HCT116 (cell line): ENCODE results near the gene PSRC1. TPM values are rescaled to one million over a fixed set of nuclear protein-coding genes. Genes with fewer than 3 reads are reported as not detected.

ENCODE experiments used
- ATAC-seq: fragments of 200-7000 bp; cut with Tn5 transposase; 2 replicates; pipeline ENCODE4 v1.9.1; 2020; ENCODE audit warnings: mild to moderate bottlenecking, moderate library complexity
- BruUV-seq: library from RNA; stranded (reverse); fragments of 400-500 nt; replicated peaks from 2 replicates; lab custom pipeline; 2021; lab: Mats Ljungman, UMichigan
- CTCF ChIA-PET: fragments of 300-600 bp; sonication (Branson Sonifier 250); formaldehyde crosslinking; loops from one replicate; lab custom pipeline; 2021; ENCODE audit warnings: antibody characterized with exemption; lab: Charles Lee
- POLR2A ChIA-PET: fragments of 300-600, 350-600 bp; sonication (Branson Sonifier 250); formaldehyde crosslinking; loops from one replicate; lab custom pipeline; 2021; ENCODE audit warnings: antibody characterized with exemption; lab: Charles Lee
- RAD21 ChIA-PET, 2 experiments: fragments of 300-600 bp; sonication (Branson Sonifier 250); formaldehyde crosslinking; loops; one replicate each; lab custom pipeline; 2023; ENCODE audit warnings: low total read pairs in 2 of 2; ENCODE audit not compliant: uncharacterized antibody in 2 of 2, unreplicated experiment in 2 of 2, low non-redundant PET in 1 of 2; lab: Charles Lee
- DNase-seq: peaks from one replicate; pipeline ENCODE4 v3.0.0-alpha.2; 2010; ENCODE audit warnings: low read depth, low spot score
- H2AFZ ChIP-seq: fragments of 200-600 bp; shearing (Covaris generic), sonication (generic); 2 replicates; pipeline ENCODE4 v1.6.1; 2017; ENCODE audit warnings: low read depth, mixed run types, mixed read lengths, antibody characterized with exemption, low read length; ENCODE audit not compliant: poor library complexity, severe bottlenecking
- H3K27ac ChIP-seq: 2 replicates; pipeline ENCODE4 v1.5.1; 2012; ENCODE audit warnings: low read depth, low read length
- H3K27me3 ChIP-seq: fragments of 200-600 bp; sonication (generic); 2 replicates; pipeline ENCODE4 v1.6.1; 2016; ENCODE audit warnings: mixed run types, low read length, mixed read lengths; ENCODE audit not compliant: insufficient read depth
- H3K36me3 ChIP-seq, 2 experiments: fragments of 200-500 bp in 1 of 2; fragments of 200-600 bp in 1 of 2; sonication (Bioruptor generic) in 1 of 2; sonication (generic) in 1 of 2; 2 replicates each; pipeline versions ENCODE4 v1.5.1 to v1.6.1; 2014 to 2016; ENCODE audit warnings: low read length in 2 of 2, inconsistent platforms in 1 of 2, mixed read lengths in 1 of 2, mixed run types in 1 of 2; ENCODE audit not compliant: insufficient read depth in 2 of 2, control insufficient read depth in 1 of 2
- H3K4me1 ChIP-seq, 2 experiments: fragments of 200-600 bp in 1 of 2; sonication (generic) in 1 of 2; 2 replicates each; pipeline versions ENCODE4 v1.5.1 to v1.6.1; 2012 to 2017; ENCODE audit warnings: low read length in 2 of 2, inconsistent platforms in 1 of 2, mild to moderate bottlenecking in 1 of 2, mixed read lengths in 1 of 2, mixed run types in 1 of 2, moderate library complexity in 1 of 2; ENCODE audit not compliant: insufficient read depth in 2 of 2, control insufficient read depth in 1 of 2
- H3K4me2 ChIP-seq: fragments of 200-600 bp; sonication (generic); 2 replicates; pipeline ENCODE4 v1.6.1; 2017; ENCODE audit warnings: mixed run types, low read length, mixed read lengths
- H3K4me3 ChIP-seq, 2 experiments: fragments of 200-600 bp in 1 of 2; sonication (generic) in 1 of 2; replicated peaks in 1 of 2; 2 replicates each; pipeline ENCODE4 v1.5.1; 2011 to 2016; ENCODE audit warnings: low read length in 2 of 2, control low read depth in 1 of 2, low read depth in 1 of 2, mild to moderate bottlenecking in 1 of 2, mixed read lengths in 1 of 2, mixed run types in 1 of 2
- H3K79me2 ChIP-seq: fragments of 200-600 bp; sonication (generic); 2 replicates; pipeline ENCODE4 v1.6.1; 2017; ENCODE audit warnings: mild to moderate bottlenecking, mixed run types, low read length, moderate library complexity, mixed read lengths; ENCODE audit not compliant: insufficient read depth
- H3K9ac ChIP-seq: fragments of 200-600 bp; sonication (generic); 2 replicates; pipeline ENCODE4 v1.6.1; 2016; ENCODE audit warnings: low read length, mixed read lengths
- H3K9me2 ChIP-seq: fragments of 200-600 bp; sonication (generic), shearing (Covaris generic); 2 replicates; pipeline ENCODE4 v1.6.1; 2017; ENCODE audit warnings: mixed run types, mild to moderate bottlenecking, moderate library complexity; ENCODE audit not compliant: insufficient read depth
- H3K9me3 ChIP-seq, 2 experiments: fragments of 200-500 bp in 1 of 2; fragments of 200-600 bp in 1 of 2; sonication (Bioruptor generic) in 1 of 2; sonication (generic) in 1 of 2; 2 replicates each; pipeline ENCODE4 v1.6.1; 2014 to 2017; ENCODE audit warnings: low read length in 2 of 2, mixed read lengths in 2 of 2, inconsistent platforms in 1 of 2, low read depth in 1 of 2, mild to moderate bottlenecking in 1 of 2, mixed run types in 1 of 2, moderate library complexity in 1 of 2; ENCODE audit not compliant: control insufficient read depth in 1 of 2, insufficient read depth in 1 of 2
- H4K20me1 ChIP-seq: fragments of 200-600 bp; sonication (generic), shearing (Covaris generic); 2 replicates; pipeline ENCODE4 v1.6.1; 2017; ENCODE audit warnings: mixed run types, mild to moderate bottlenecking, moderate library complexity; ENCODE audit not compliant: insufficient read depth
- CEBPB ChIP-seq: IDR thresholded peaks from 2 replicates; pipeline ENCODE4 v1.6.1; 2012; ENCODE audit warnings: low read depth
- CTCF ChIP-seq, 3 experiments: fragments of 200-600 bp in 1 of 3; sonication (generic) in 1 of 3; IDR thresholded peaks in 2 of 3; conservative IDR thresholded peaks in 1 of 3; 2 replicates each; pipeline ENCODE4 v1.5.1; 2012 to 2017; ENCODE audit warnings: low read depth in 2 of 3, low read length in 2 of 3, antibody characterized with exemption in 1 of 3, borderline replicate concordance in 1 of 3, control low read depth in 1 of 3, mild to moderate bottlenecking in 1 of 3, mixed read lengths in 1 of 3, mixed run types in 1 of 3, moderate library complexity in 1 of 3; ENCODE audit not compliant: insufficient read depth in 1 of 3
- ELF1 ChIP-seq: IDR thresholded peaks from 2 replicates; pipeline ENCODE4 v1.6.1; 2012; ENCODE audit warnings: low read depth, borderline replicate concordance
- EZH2phosphoT487 ChIP-seq: fragments of 200-600 bp; IDR thresholded peaks from 2 replicates; pipeline ENCODE4 v1.6.1; 2018; ENCODE audit warnings: antibody characterized with exemption, borderline replicate concordance
- JUND ChIP-seq: IDR thresholded peaks from 2 replicates; pipeline ENCODE4 v1.6.1; 2012
- MAX ChIP-seq: IDR thresholded peaks from 2 replicates; pipeline ENCODE4 v1.6.1; 2012
- POLR2A ChIP-seq: IDR thresholded peaks from 2 replicates; pipeline ENCODE4 v1.7.0; 2011; ENCODE audit warnings: borderline replicate concordance; ENCODE audit not compliant: insufficient read depth, insufficient read length; ENCODE audit errors: extremely low read depth
- POLR2AphosphoS5 ChIP-seq: IDR thresholded peaks from 2 replicates; pipeline ENCODE4 v1.6.1; 2011; ENCODE audit warnings: mild to moderate bottlenecking, low read depth, low read length, moderate library complexity
- RAD21 ChIP-seq: IDR thresholded peaks from 2 replicates; pipeline ENCODE4 v1.6.1; 2012; ENCODE audit warnings: low read depth, mild to moderate bottlenecking
- REST ChIP-seq: IDR thresholded peaks from 2 replicates; pipeline ENCODE4 v1.6.1; 2012; ENCODE audit warnings: low read depth
- SIN3A ChIP-seq: IDR thresholded peaks from 2 replicates; pipeline ENCODE4 v1.6.1; 2012; ENCODE audit warnings: low read depth
- YY1 ChIP-seq: IDR thresholded peaks from 2 replicates; pipeline ENCODE4 v1.6.1; 2011; ENCODE audit warnings: low read length, low read depth, moderate library complexity, mild to moderate bottlenecking; ENCODE audit not compliant: insufficient replicate concordance; ENCODE audit errors: extremely low read depth
- ZFX ChIP-seq: fragments of 450-650 bp; IDR thresholded peaks from 2 replicates; pipeline ENCODE4 v1.6.1; 2017
- intact Hi-C: fragments of 100-400 bp; cut with micrococcal nuclease; formaldehyde crosslinking; loops from 2 replicates; pipeline ENCODE4 v1.10.0; 2022
- total RNA-seq: library from RNA; stranded (reverse); gene quantifications from one replicate; pipeline ENCODE4 v1.2.1, GENCODE V29; 2021; ENCODE audit not compliant: unreplicated experiment

The PSRC1 gene
- total RNA-seq, 1 experiment from 2014 or later = 44.8 TPM

GRCh38 chr1:109315288-109315687 lies 32.3 kb upstream of the PSRC1 start:
- ChIA-PET RAD21 (no interaction called here), POLR2A (no interaction called here), CTCF (no interaction called here)
- Histone ChIP-seq H3K4me2 (no peak overlapping the region), H3K27me3 (no peaks in the 10 kb centered on the region), H4K20me1 (no peaks in the 10 kb centered on the region), H2AFZ (no peak overlapping the region), H3K27ac (no peak overlapping the region), H3K9me3 (no peaks in the 10 kb centered on the region), H3K4me3 (no peak overlapping the region), H3K9me2 (no peaks in the 10 kb centered on the region), H3K4me1 (no peaks in the 10 kb centered on the region), H3K79me2 (no peaks in the 10 kb centered on the region), H3K9ac (no peak overlapping the region), H3K36me3 (no peaks in the 10 kb centered on the region; a peak in 1 of 4 replicates)
- DNase-seq (no peak), ATAC-seq (no peak)
- intact Hi-C loops = no loop called here
- no TSS peak for BruUV-seq
- no peak for TF ChIP-seq RAD21
- no peak for TF ChIP-seq EZH2phosphoT487
- TF ChIP-seq MAX = no peak
- no peak for TF ChIP-seq JUND
- TF ChIP-seq SIN3A = no peak
- no peak for TF ChIP-seq POLR2AphosphoS5
- no peak for TF ChIP-seq CTCF (IDR thresholded peaks at IDR 0.05 in 2 of 3, conservative IDR thresholded peaks at IDR 0.05 in 1 of 3; ENCODE audit: borderline replicate concordance in 1 of 3, insufficient read depth in 1 of 3, low read depth in 2 of 3, low read length in 2 of 3)

- TF ChIP-seq EZH2phosphoT487 = no peak
- no peak for TF ChIP-seq REST
- TF ChIP-seq YY1 = no peak
- no peak for TF ChIP-seq CEBPB
- TF ChIP-seq ZFX = no peak
- no peak for TF ChIP-seq POLR2A
- no peak for TF ChIP-seq CTCF (IDR thresholded peaks at IDR 0.05 in 2 of 3, conservative IDR thresholded peaks at IDR 0.05 in 1 of 3; ENCODE audit: borderline replicate concordance in 1 of 3, insufficient read depth in 1 of 3, low read depth in 2 of 3, low read length in 2 of 3)
- no peak for TF ChIP-seq ELF1
- TF ChIP-seq SIN3A = no peak
- Histone ChIP-seq H3K9me3 (no peaks in the 10 kb centered on the region), H3K27ac (no peak overlapping the region), H2AFZ (no peak overlapping the region), H3K4me3 (no peak overlapping the region), H3K9me2 (no peaks in the 10 kb centered on the region), H4K20me1 (no peaks in the 10 kb centered on the region), H3K79me2 (no peaks in the 10 kb centered on the region), H3K4me1 (no peaks in the 10 kb centered on the region), H3K27me3 (no peaks in the 10 kb centered on the region), H3K36me3 (no peaks in the 10 kb centered on the region; a peak in 1 of 4 replicates), H3K9ac (no peak overlapping the region), H3K4me2 (no peak overlapping the region)
- POLR2A ChIA-PET = no interaction called here
- ATAC-seq (no peak), DNase-seq (no peak)
- CTCF ChIA-PET = no interaction called here
- intact Hi-C loops = no loop called here
- BruUV-seq = no TSS peak
- RAD21 ChIA-PET = no interaction called here
These were observed 31.9 kb upstream of the PSRC1 start for GRCh38 chr1:109314795-109315194.
